Smooth muscle cell of the umbilical artery (primary cell): ENCODE measurements around the gene PPME1. TPM values are rescaled to one million over a fixed set of nuclear protein-coding genes. Genes with fewer than 3 reads are reported as not detected.

Experiments
- total RNA-seq: library from RNA; depleted of rRNA; stranded (reverse); fragments of >200 nt; gene quantifications from 2 replicates; pipeline ENCODE4 v1.2.3, GENCODE V29; 2014

Gene PPME1
- total RNA-seq = 30.0 and 40.6 TPM in 2 replicates

DNA sequence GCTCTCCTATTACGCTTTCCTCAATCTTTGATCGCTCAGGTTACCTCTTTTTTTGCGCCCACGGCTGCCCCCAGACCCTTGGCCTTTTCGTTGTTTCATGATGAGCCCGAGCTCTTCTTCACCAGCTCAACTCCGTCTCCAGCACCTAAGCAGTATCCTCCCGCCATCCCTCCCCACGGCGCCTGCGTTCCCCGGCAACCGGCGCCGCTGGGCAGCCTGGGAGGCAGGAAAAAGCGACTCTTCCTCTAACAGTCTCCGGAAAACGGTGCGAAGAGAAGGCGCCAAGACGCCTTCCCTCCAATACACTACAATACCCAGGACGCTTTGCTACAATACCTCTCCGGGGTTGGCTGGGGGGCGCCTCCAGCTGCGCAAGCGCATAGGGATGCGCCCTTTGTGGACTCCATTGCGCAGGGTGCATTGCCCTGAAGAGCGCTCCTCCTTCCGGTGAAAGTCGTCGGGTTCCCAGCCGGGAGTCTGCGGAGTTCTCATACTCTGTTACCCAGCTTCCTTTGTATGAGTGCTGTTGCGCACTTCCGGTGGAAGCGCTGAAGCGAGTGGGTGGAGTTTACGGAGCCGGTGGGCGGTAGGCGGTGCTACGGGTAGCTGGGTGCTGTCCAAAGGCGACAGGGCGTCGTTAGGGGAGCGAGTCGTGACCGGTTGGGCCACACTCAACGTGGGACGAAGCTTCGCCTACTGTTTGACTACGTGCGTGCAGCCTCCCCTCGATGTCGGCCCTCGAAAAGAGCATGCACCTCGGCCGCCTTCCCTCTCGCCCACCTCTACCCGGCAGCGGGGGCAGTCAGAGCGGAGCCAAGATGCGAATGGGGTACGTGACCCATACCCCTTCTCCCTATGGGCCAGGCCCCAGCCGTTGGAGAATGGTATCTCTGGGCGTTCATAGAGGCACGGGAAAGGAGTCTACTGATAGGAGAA, at the start of gene PPME1, which contains the start of gene C2CD3:
TSS of gene PPME1 (plus strand) at position 596 of the 936 bp plus-strand sequence. CDS start at position 729, 133 bp downstream.
TSS of gene C2CD3 (minus strand) at position 309 of the 936 bp plus-strand sequence. CDS start at position 99, 210 bp downstream.

Other genes starting within 250 kb of the PPME1 start
- not detected in 2 replicates for gene DNAJB13, start 220.3 kb upstream of the PPME1 start, total RNA-seq
- gene UCP2, start 188.4 kb upstream of the PPME1 start, total RNA-seq = 0.30 and 2.7 TPM in 2 replicates
- gene UCP3, start 162.2 kb upstream of the PPME1 start, total RNA-seq = 0.30 and 0.32 TPM in 2 replicates
- 12.5 and 15.9 TPM in 2 replicates for gene C2CD3, start 287 bp upstream of the PPME1 start, total RNA-seq
- gene P4HA3, start 140.4 kb downstream of the PPME1 start, total RNA-seq = 116 and 240 TPM in 2 replicates
- gene PGM2L1, start 227.1 kb downstream of the PPME1 start, total RNA-seq = 12.2 and 12.5 TPM in 2 replicates